A549 (cell line): ENCODE results near the gene SLCO2B1. TPM values are rescaled to one million over a fixed set of nuclear protein-coding genes. Genes with fewer than 3 reads are reported as not detected.

Experiments used
- ATAC-seq, 2 experiments: fragments of 200-7000 bp in 1 of 2; fragments of >200 bp in 1 of 2; cut with Nextera tagmentation in 1 of 2; cut with Tn5 transposase in 1 of 2; 3 replicates each; pipeline versions ENCODE4 v1.8.0 to v1.9.1; 2018 to 2020; ENCODE audit warnings: mild to moderate bottlenecking in 1 of 2, moderate library complexity in 1 of 2
- CTCF ChIA-PET: fragments of 300-600 bp; sonication (Branson Sonifier 250); formaldehyde crosslinking; extraction: SDS; loops from one replicate; lab custom pipeline; 2021; ENCODE audit warnings: antibody characterized with exemption, inconsistent platforms; lab: Yijun Ruan, JAX
- POLR2A ChIA-PET: fragments of 350-600 bp; formaldehyde crosslinking; extraction: SDS; loops from one replicate; lab custom pipeline; 2021; ENCODE audit warnings: antibody characterized with exemption, inconsistent platforms; lab: Yijun Ruan, JAX
- DNase-seq, 2 experiments: peaks; one replicate each; pipeline versions ENCODE4 v3.0.0 to v3.0.0-alpha.2; 2011 to 2016; ENCODE audit warnings: low read depth in 1 of 2, low spot score in 1 of 2
- FAIRE-seq: peaks from 2 replicates; lab custom pipeline; 2011; peaks lifted over from hg19 to GRCh38; lab: Jason Lieb, UNC
- H3K27ac ChIP-seq, 2 experiments: fragments of >200 bp; sonication (Bioruptor Twin); formaldehyde crosslinking; 3 replicates each; pipeline ENCODE4 v1.5.1; 2016 to 2017
- H3K4me1 ChIP-seq: fragments of >200 bp; sonication (Bioruptor Twin); formaldehyde crosslinking; 3 replicates; pipeline ENCODE4 v1.6.1; 2016
- H3K4me2 ChIP-seq: fragments of >200 bp; sonication (Bioruptor Twin); formaldehyde crosslinking; 3 replicates; pipeline ENCODE4 v1.6.1; 2016
- H3K4me3 ChIP-seq: fragments of >200 bp; sonication (Bioruptor Twin); formaldehyde crosslinking; 3 replicates; pipeline ENCODE4 v1.5.1; 2016
- H3K9me3 ChIP-seq: fragments of >200 bp; sonication (Bioruptor Twin); formaldehyde crosslinking; 3 replicates; pipeline ENCODE4 v1.6.1; 2016
- BHLHE40 ChIP-seq: IDR thresholded peaks from 2 replicates; pipeline ENCODE4 v1.6.1; 2012; ENCODE audit warnings: low read depth, low read length, inconsistent platforms
- CBX2 ChIP-seq: fragments of 200-600 bp; sonication (generic); IDR thresholded peaks from 2 replicates; pipeline ENCODE4 v1.6.1; 2016; ENCODE audit warnings: low read depth, mild to moderate bottlenecking, borderline replicate concordance
- CHD2 ChIP-seq: fragments of 150-350 bp; IDR thresholded peaks from 2 replicates; pipeline ENCODE4 v1.6.1; 2014; ENCODE audit warnings: low read length; ENCODE audit not compliant: partially characterized antibody
- EP300 ChIP-seq, 2 experiments: fragments of >200 bp; sonication (Bioruptor Twin); formaldehyde crosslinking; IDR thresholded peaks; 2 replicates in 1 of 2; 3 replicates in 1 of 2; pipeline ENCODE4 v1.6.1; 2016 to 2017
- ESRRA ChIP-seq: fragments of 150-350 bp; IDR thresholded peaks from 2 replicates; pipeline ENCODE4 v1.6.1; 2014; ENCODE audit warnings: mild to moderate bottlenecking, low read length, borderline replicate concordance
- FOXS1 ChIP-seq: fragments of 250-450 bp; sonication (Bioruptor Pico); IDR thresholded peaks from 2 replicates; pipeline ENCODE4 v1.5.0; 2020; ENCODE audit warnings: mild to moderate bottlenecking, moderate library complexity
- GATA3 ChIP-seq: IDR thresholded peaks from 2 replicates; pipeline ENCODE4 v1.6.1; 2012; ENCODE audit warnings: borderline replicate concordance
- HOXA7 ChIP-seq: fragments of 250-450 bp; sonication (Bioruptor Pico); IDR thresholded peaks from 2 replicates; pipeline ENCODE4 v1.5.0; 2020; ENCODE audit warnings: mild to moderate bottlenecking, moderate library complexity
- JUN ChIP-seq, 2 experiments: fragments of >200 bp; sonication (Bioruptor Twin); formaldehyde crosslinking; IDR thresholded peaks; 2 replicates in 1 of 2; 3 replicates in 1 of 2; pipeline ENCODE4 v1.6.1; 2016 to 2017
- KDM1A ChIP-seq: fragments of 200-600 bp; sonication (generic); IDR thresholded peaks from 2 replicates; pipeline ENCODE4 v1.6.1; 2016; ENCODE audit warnings: low read depth, mild to moderate bottlenecking
- MAFK ChIP-seq: fragments of 450-650 bp; IDR thresholded peaks from 2 replicates; pipeline ENCODE4 v1.6.1; 2014; ENCODE audit not compliant: partially characterized antibody
- MYC ChIP-seq: IDR thresholded peaks from 2 replicates; pipeline ENCODE4 v1.6.1; 2012; ENCODE audit warnings: mild to moderate bottlenecking, inconsistent platforms, low read length, improper control_type of control experiment, borderline replicate concordance
- RARB ChIP-seq: fragments of 250-450 bp; sonication (Bioruptor Pico); IDR thresholded peaks from 2 replicates; pipeline ENCODE4 v1.8.0; 2021; ENCODE audit warnings: mild to moderate bottlenecking, moderate library complexity
- RCOR1 ChIP-seq: fragments of 150-350 bp; IDR thresholded peaks from 2 replicates; pipeline ENCODE4 v1.6.1; 2014; ENCODE audit warnings: antibody characterized with exemption, low read length, low read depth
- RNF2 ChIP-seq: fragments of 200-600 bp; sonication (generic); IDR thresholded peaks from 2 replicates; pipeline ENCODE4 v1.6.1; 2016; ENCODE audit warnings: low read depth, mild to moderate bottlenecking, antibody characterized with exemption, moderate library complexity, borderline replicate concordance
- SREBF2 ChIP-seq: fragments of 450-650 bp; IDR thresholded peaks from 2 replicates; pipeline ENCODE4 v1.6.1; 2014; ENCODE audit warnings: mild to moderate bottlenecking, moderate library complexity
- TFCP2L1 ChIP-seq: fragments of 250-450 bp; sonication (Bioruptor Pico); IDR thresholded peaks from 2 replicates; pipeline ENCODE4 v1.5.0; 2021; ENCODE audit warnings: mild to moderate bottlenecking
- TP53 ChIP-seq: fragments of 250-450 bp; sonication (Bioruptor Pico); IDR thresholded peaks from 2 replicates; pipeline ENCODE4 v1.5.0; 2021; ENCODE audit warnings: mild to moderate bottlenecking, moderate library complexity
- ZC3H11A ChIP-seq: fragments of 450-650 bp; IDR thresholded peaks from 2 replicates; pipeline ENCODE4 v1.6.1; 2014; ENCODE audit warnings: antibody characterized with exemption, mild to moderate bottlenecking
- ZFP36 ChIP-seq: fragments of 450-650 bp; IDR thresholded peaks from 2 replicates; pipeline ENCODE4 v1.6.1; 2014; ENCODE audit warnings: borderline replicate concordance; ENCODE audit not compliant: partially characterized antibody
- ZNF302 ChIP-seq: fragments of 250-450 bp; sonication (Bioruptor Pico); IDR thresholded peaks from 2 replicates; pipeline ENCODE4 v1.9.0; 2021; ENCODE audit warnings: inconsistent platforms, mild to moderate bottlenecking, moderate library complexity
- WGBS: methylation state at CpG from one replicate; pipeline ENCODE4 v1.1.6; 2017; ENCODE audit errors: missing lambda C conversion rate; 5-methylcytosine and 5-hydroxymethylcytosine counted together
- polyA plus RNA-seq, 4 experiments: library from polyadenylated mRNA; depleted of rRNA in 3 of 4; stranded (reverse); fragments of >200 nt; fragmentation: RNase III in 1 of 4; extraction: RNeasy Plus Mini Kit Qiagen cat#74134 plus additional on column Dnase treatment in 1 of 4; gene quantifications; 2 replicates in 3 of 4; 3 replicates in 1 of 4; pipeline ENCODE4 v1.2.3, GENCODE V29; 2011 to 2017
- TF ChIP-seq, protein P1 (sequence below): fragments of 150-350 bp; IDR thresholded peaks from 2 replicates; pipeline ENCODE4 v1.6.1; 2014; ENCODE audit warnings: low read depth, mild to moderate bottlenecking, low read length
- TF ChIP-seq, protein P2 (sequence below): fragments of 250-450 bp; sonication (Bioruptor Pico); IDR thresholded peaks from 2 replicates; pipeline ENCODE4 v1.5.0; 2020; ENCODE audit warnings: low read depth, mild to moderate bottlenecking, moderate library complexity
- TF ChIP-seq, protein P3 (sequence below): IDR thresholded peaks from 2 replicates; pipeline ENCODE4 v1.6.1; 2012; ENCODE audit warnings: low read depth, borderline replicate concordance
- TF ChIP-seq, protein P4 (sequence below): fragments of 450-650 bp; IDR thresholded peaks from 2 replicates; pipeline ENCODE4 v1.6.1; 2014; ENCODE audit warnings: antibody characterized with exemption
- TF ChIP-seq, protein P5 (sequence below): IDR thresholded peaks from 2 replicates; pipeline ENCODE4 v1.6.1; 2012

The SLCO2B1 gene
- polyA plus RNA-seq, 2 of the 4 experiments (the other 2 are of a cell fraction) = 4.9 to 5.2 TPM

DNA sequence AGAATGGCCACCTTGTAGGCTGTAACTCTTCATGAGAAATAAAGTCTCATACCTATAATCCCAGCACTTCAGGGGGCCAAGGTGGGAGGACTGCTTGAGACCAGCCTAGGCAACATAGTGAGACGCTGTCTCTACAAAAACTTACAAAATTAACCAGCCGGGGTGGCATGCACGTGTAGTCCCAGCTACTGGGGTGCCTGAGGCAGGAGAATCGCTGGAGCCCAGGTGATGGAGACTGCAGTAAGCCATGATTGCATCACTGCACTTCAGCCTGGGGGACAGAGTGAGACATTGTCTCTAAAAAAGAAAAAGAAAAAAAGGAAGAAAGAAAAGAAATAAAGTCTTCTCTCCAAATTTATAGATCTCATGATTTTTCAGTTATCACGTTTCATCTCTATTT is 4.2 kb upstream of the SLCO2B1 start:
- DNase-seq (no peak), FAIRE-seq (no peak), ATAC-seq (no peak)
- Histone ChIP-seq H3K4me3 (no peak overlapping the region), H3K9me3 (no peaks in the 10 kb centered on the region), H3K27ac (no peak overlapping the region), H3K4me2 (no peak overlapping the region), H3K4me1 (peaks cover 11% of the 10 kb centered on the region)
- WGBS = 67% methylated on average over 5 of the region's 5 CpGs
- TF ChIP-seq ESRRA (no peak), BHLHE40 (no peak), RARB (no peak), SREBF2 (no peak), TFCP2L1 (CRISPR knock-in tag) (no peak), RCOR1 (no peak), EP300 (IDR thresholded peaks at IDR 0.05) (no peak), GATA3 (no peak), JUN (IDR thresholded peaks at IDR 0.05) (no peak), TP53 (CRISPR knock-in tag) (no peak), RNF2 (no peak)
- TF ChIP-seq, protein P1, sequence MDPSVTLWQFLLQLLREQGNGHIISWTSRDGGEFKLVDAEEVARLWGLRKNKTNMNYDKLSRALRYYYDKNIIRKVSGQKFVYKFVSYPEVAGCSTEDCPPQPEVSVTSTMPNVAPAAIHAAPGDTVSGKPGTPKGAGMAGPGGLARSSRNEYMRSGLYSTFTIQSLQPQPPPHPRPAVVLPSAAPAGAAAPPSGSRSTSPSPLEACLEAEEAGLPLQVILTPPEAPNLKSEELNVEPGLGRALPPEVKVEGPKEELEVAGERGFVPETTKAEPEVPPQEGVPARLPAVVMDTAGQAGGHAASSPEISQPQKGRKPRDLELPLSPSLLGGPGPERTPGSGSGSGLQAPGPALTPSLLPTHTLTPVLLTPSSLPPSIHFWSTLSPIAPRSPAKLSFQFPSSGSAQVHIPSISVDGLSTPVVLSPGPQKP = no peak
- POLR2A ChIA-PET = no interaction called here
- CTCF ChIA-PET = interaction anchor here (1.2 to 11.5 kb wide), 7 partner anchors 8 to 124 kb away, joined by 3 to 445 read pairs (median 106); partner anchors contain the start of genes SLCO2B1 and TPBGL

DNA sequence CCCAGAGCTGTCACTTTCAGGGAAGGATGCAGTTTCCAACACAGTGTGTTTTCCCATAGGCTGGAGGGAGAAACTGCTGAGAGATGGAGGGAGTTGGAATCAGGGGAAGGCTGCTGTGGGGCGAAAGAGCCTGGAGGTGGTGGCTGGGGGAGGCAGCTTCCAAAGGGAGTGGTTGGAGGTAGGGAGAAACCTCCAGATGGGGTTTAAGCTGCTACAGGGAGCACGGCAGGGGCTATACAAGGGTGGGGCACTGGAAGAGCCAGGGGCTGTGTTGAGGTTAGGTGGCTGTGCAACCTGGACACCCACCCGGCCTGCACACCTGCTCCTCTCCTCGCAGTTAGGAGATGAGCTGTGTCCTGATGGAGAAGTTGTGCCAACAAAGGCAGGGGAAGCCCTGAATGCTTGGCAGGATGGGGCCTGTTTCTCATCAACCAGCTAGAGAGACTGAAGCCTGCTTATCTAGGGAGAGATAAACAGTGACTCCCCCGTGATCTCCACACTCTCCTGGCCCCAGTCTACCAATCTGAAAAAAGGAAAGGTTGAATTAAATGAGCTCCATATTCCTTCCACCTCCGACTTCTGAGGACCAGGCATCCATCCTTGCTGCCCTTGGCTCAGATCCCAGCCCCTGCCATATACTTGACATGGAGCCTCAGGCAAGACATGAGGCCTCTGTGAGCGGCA is 3.6 kb upstream of the SLCO2B1 start:
- ChIA-PET POLR2A (no interaction called here), CTCF (interaction anchor here (1.2 to 11.5 kb wide), 6 partner anchors 7 to 125 kb away, joined by 3 to 445 read pairs (median 134); partner anchors contain the start of genes SLCO2B1 and TPBGL)
- FAIRE-seq = no peak
- no peaks in the 10 kb centered on the region for H3K9me3 ChIP-seq
- H3K4me2 ChIP-seq = no peak overlapping the region
- no peak for TF ChIP-seq ZFP36
- TF ChIP-seq, protein P2, sequence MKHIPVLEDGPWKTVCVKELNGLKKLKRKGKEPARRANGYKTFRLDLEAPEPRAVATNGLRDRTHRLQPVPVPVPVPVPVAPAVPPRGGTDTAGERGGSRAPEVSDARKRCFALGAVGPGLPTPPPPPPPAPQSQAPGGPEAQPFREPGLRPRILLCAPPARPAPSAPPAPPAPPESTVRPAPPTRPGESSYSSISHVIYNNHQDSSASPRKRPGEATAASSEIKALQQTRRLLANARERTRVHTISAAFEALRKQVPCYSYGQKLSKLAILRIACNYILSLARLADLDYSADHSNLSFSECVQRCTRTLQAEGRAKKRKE (CRISPR knock-in tag) = no peak
- TF ChIP-seq ESRRA = no peak
- TF ChIP-seq CBX2 = no peak
- TF ChIP-seq MYC = no peak
- H3K4me1 ChIP-seq = peaks cover 11% of the 10 kb centered on the region
- no peak for DNase-seq
- no peak overlapping the region for H3K27ac ChIP-seq
- no peak overlapping the region for H3K4me3 ChIP-seq
- no peak for ATAC-seq
- WGBS = 65% methylated on average over 7 of the region's 7 CpGs

DNA sequence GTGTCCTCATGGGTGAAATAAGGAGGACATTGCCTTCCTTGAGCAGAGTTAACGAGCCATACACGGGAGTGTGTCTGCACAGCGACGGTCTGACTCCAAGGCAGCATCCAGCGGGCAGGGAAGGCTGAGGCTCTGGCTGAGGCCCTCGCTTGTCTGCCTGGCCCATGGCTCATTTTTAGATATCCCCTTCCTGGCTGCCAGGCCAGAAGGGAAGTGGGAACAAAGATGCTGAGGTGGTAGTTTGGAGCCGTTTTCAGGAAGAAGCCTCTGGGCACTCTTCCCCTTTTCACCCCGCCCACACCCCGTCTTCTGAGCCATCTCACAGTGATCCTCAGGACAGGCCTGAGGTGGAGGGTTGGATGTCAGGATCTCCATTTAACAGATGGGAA is 3.0 kb upstream of the SLCO2B1 start:
- CTCF ChIA-PET = interaction anchor here (1.2 to 11.5 kb wide), 5 partner anchors 7 to 125 kb away, joined by 3 to 445 read pairs (median 162); partner anchors contain the start of genes SLCO2B1 and TPBGL
- Histone ChIP-seq H3K4me3 (no peak overlapping the region), H3K4me1 (peaks cover 7% of the 10 kb centered on the region)
- POLR2A ChIA-PET = no interaction called here
- TF ChIP-seq HOXA7 (no peak), KDM1A (no peak), ZC3H11A (no peak), CHD2 (no peak), RCOR1 (no peak), BHLHE40 (no peak), FOXS1 (CRISPR knock-in tag) (no peak), CBX2 (no peak), MAFK (no peak), ZNF302 (CRISPR knock-in tag) (no peak)
- TF ChIP-seq, protein P3, sequence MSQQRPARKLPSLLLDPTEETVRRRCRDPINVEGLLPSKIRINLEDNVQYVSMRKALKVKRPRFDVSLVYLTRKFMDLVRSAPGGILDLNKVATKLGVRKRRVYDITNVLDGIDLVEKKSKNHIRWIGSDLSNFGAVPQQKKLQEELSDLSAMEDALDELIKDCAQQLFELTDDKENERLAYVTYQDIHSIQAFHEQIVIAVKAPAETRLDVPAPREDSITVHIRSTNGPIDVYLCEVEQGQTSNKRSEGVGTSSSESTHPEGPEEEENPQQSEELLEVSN = no peak
- TF ChIP-seq, protein P4, sequence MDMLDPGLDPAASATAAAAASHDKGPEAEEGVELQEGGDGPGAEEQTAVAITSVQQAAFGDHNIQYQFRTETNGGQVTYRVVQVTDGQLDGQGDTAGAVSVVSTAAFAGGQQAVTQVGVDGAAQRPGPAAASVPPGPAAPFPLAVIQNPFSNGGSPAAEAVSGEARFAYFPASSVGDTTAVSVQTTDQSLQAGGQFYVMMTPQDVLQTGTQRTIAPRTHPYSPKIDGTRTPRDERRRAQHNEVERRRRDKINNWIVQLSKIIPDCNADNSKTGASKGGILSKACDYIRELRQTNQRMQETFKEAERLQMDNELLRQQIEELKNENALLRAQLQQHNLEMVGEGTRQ = no peak
- TF ChIP-seq, protein P5, sequence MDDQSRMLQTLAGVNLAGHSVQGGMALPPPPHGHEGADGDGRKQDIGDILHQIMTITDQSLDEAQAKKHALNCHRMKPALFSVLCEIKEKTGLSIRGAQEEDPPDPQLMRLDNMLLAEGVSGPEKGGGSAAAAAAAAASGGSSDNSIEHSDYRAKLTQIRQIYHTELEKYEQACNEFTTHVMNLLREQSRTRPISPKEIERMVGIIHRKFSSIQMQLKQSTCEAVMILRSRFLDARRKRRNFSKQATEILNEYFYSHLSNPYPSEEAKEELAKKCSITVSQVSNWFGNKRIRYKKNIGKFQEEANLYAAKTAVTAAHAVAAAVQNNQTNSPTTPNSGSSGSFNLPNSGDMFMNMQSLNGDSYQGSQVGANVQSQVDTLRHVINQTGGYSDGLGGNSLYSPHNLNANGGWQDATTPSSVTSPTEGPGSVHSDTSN = no peak
- TF ChIP-seq, all 56 proteins: peak for 0
- no peak overlapping the region for H3K4me2 ChIP-seq
- ATAC-seq = no peak
- no peaks in the 10 kb centered on the region for H3K9me3 ChIP-seq
- DNase-seq = no peak
- no peak for FAIRE-seq
- H3K27ac ChIP-seq = no peak overlapping the region
- 67% methylated on average over 4 of the region's 9 CpGs for WGBS
